ENCODE data around the gene ANO6. TPM values are rescaled to one million over a fixed set of nuclear protein-coding genes. Genes with fewer than 3 reads are reported as not detected.

ANO6 gene
- total RNA-seq, 1 experiment from 2014 or later, result 59.3 TPM

GRCh38 chr12:45377815-45378214, 161.9 kb downstream of the ANO6 start:
- POLR2A ChIA-PET (ENCODE audit: low non-redundant PET), result no interaction called here
- no peaks in the 10 kb centered on the region for H3K27me3 ChIP-seq (replicated peaks; ENCODE audit: insufficient read depth, low read depth, low read length, poor library complexity)
- H3K27ac ChIP-seq (ENCODE audit: low read depth, low read length, poor library complexity, severe bottlenecking), result no peak overlapping the region
- CTCF ChIA-PET, result no interaction called here
- no peak for TF ChIP-seq CTCF (conservative IDR thresholded peaks at IDR 0.05; ENCODE audit: low read depth, low read length)
- no peak for TF ChIP-seq EZH2 (IDR thresholded peaks at IDR 0.05; ENCODE audit: borderline replicate concordance, low read depth, low read length, poor library complexity, severe bottlenecking)
- H3K9me3 ChIP-seq (ENCODE audit: low read depth, low read length, poor library complexity, severe bottlenecking), result no peaks in the 10 kb centered on the region
- no peaks in the 10 kb centered on the region for H3K4me1 ChIP-seq (ENCODE audit: insufficient read depth, low read length, poor library complexity, severe bottlenecking)
- no peak for DNase-seq (ENCODE audit: low spot score)
- H3K4me3 ChIP-seq (ENCODE audit: low read depth, low read length, poor library complexity, severe bottlenecking), result no peak overlapping the region
- no TSS peak for BruUV-seq (replicated peaks)
- H3K36me3 ChIP-seq (ENCODE audit: insufficient read depth, low read length, poor library complexity, severe bottlenecking), result peaks cover 8% of the 10 kb centered on the region
- intact Hi-C loops (cut with micrococcal nuclease; ENCODE audit: unreplicated experiment), result no loop called here

GRCh38 chr12:45379261-45379660, 163.4 kb downstream of the ANO6 start:
- no peaks in the 10 kb centered on the region for H3K27me3 ChIP-seq (replicated peaks; ENCODE audit: insufficient read depth, low read depth, low read length, poor library complexity)
- no peak overlapping the region for H3K27ac ChIP-seq (ENCODE audit: low read depth, low read length, poor library complexity, severe bottlenecking)
- intact Hi-C loops (cut with micrococcal nuclease; ENCODE audit: unreplicated experiment), result no loop called here
- no peaks in the 10 kb centered on the region for H3K4me1 ChIP-seq (ENCODE audit: insufficient read depth, low read length, poor library complexity, severe bottlenecking)
- no TSS peak for BruUV-seq (replicated peaks)
- ChIA-PET CTCF (no interaction called here), POLR2A (ENCODE audit: low non-redundant PET) (no interaction called here)
- no peak for TF ChIP-seq CTCF (conservative IDR thresholded peaks at IDR 0.05; ENCODE audit: low read depth, low read length)
- no peak for TF ChIP-seq EZH2 (IDR thresholded peaks at IDR 0.05; ENCODE audit: borderline replicate concordance, low read depth, low read length, poor library complexity, severe bottlenecking)
- H3K36me3 ChIP-seq (ENCODE audit: insufficient read depth, low read length, poor library complexity, severe bottlenecking), result peaks cover 15% of the 10 kb centered on the region
- DNase-seq (ENCODE audit: low spot score), result no peak
- no peaks in the 10 kb centered on the region for H3K9me3 ChIP-seq (ENCODE audit: low read depth, low read length, poor library complexity, severe bottlenecking)
- H3K4me3 ChIP-seq (ENCODE audit: low read depth, low read length, poor library complexity, severe bottlenecking), result no peak overlapping the region

DNA sequence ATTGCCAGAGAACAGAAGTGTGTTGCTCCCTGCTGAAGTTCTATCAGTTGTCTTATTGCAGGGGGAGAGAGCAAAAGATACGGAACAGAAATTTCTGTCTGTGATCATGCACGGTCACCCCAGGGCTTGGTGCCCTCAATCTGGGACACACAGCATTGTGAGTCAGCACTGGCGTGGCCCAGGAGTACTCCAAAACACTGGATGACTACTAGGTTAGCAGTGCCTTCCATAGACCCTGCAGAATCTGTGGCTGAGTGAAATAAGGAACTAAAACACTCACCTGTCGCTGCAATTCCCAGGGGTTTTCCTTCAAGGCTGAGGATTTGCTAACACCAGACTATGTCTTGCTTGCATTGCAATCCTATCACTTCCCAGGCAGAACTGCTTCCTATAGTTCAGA, 165.5 kb downstream of the ANO6 start:
- Histone ChIP-seq H3K9me3 (ENCODE audit: low read depth, low read length, poor library complexity, severe bottlenecking) (no peaks in the 10 kb centered on the region), H3K27me3 (replicated peaks; ENCODE audit: insufficient read depth, low read depth, low read length, poor library complexity) (no peaks in the 10 kb centered on the region), H3K36me3 (ENCODE audit: insufficient read depth, low read length, poor library complexity, severe bottlenecking) (peaks cover 15% of the 10 kb centered on the region), H3K4me3 (ENCODE audit: low read depth, low read length, poor library complexity, severe bottlenecking) (no peak overlapping the region), H3K27ac (ENCODE audit: low read depth, low read length, poor library complexity, severe bottlenecking) (no peak overlapping the region), H3K4me1 (ENCODE audit: insufficient read depth, low read length, poor library complexity, severe bottlenecking) (no peaks in the 10 kb centered on the region)
- CTCF ChIA-PET, result no interaction called here
- intact Hi-C loops (cut with micrococcal nuclease; ENCODE audit: unreplicated experiment), result no loop called here
- BruUV-seq (replicated peaks), result no TSS peak
- DNase-seq (ENCODE audit: low spot score), result no peak
- POLR2A ChIA-PET (ENCODE audit: low non-redundant PET), result no interaction called here
- TF ChIP-seq CTCF (conservative IDR thresholded peaks at IDR 0.05; ENCODE audit: low read depth, low read length), result no peak
- no peak for TF ChIP-seq EZH2 (IDR thresholded peaks at IDR 0.05; ENCODE audit: borderline replicate concordance, low read depth, low read length, poor library complexity, severe bottlenecking)
